HG02885 (cell line): ENCODE results near the gene MAP1B.

Source experiments
- ATAC-seq: cut with Tn5 transposase; IDR thresholded peaks from one replicate; pipeline ENCODE4 v1.9.1; 2021; ENCODE audit warnings: mild to moderate bottlenecking; ENCODE audit not compliant: unreplicated experiment, poor library complexity

The MAP1B gene

DNA sequence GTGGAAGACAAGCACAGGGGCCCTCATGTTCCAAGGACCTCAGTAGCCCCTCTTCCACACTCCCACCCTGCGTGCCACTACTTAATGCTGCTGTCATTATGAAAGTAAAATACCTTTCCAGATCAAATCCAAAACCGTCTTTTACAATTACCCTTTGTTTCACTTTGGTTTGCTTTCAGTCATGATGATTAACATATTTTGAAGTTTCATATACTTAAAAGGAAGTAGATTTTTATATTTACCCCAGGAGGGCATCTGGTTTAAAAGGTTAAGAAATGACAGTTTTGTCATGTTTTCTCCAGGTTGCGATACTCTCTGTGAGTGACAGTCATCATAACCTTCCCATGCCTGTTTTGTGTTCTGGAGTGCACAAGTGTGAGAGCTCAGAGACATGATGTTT is 13.5 kb upstream of the MAP1B start:
- ATAC-seq: no peak

DNA sequence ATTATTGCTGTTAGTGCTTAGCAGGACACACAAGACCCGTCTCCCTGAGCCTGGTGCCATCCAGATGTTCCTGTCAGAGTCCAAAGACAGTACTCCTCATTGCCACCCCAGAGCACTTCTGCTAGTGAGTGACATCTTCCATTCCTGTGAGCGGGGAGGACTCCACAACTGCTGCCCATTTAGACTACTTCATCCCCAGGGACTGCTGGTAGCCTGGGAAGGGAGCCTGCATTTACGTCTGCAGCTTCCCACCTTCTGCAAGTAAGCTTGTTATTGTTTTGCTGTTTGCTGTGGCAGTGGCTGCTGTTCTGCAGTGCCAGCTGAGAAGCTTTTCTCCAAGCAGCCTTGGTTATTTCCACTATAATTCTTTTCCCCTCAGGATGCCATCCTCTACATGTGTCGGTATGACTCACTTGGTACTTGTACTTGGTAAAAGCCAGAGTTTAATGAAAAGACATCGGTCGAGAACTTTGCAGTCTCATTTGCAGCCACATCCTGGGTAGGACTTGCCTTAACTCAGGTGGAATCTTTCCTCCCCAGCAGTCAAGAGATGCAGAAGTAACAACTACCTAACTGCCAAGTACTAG is 10.6 kb upstream of the MAP1B start:
- ATAC-seq: no peak

DNA sequence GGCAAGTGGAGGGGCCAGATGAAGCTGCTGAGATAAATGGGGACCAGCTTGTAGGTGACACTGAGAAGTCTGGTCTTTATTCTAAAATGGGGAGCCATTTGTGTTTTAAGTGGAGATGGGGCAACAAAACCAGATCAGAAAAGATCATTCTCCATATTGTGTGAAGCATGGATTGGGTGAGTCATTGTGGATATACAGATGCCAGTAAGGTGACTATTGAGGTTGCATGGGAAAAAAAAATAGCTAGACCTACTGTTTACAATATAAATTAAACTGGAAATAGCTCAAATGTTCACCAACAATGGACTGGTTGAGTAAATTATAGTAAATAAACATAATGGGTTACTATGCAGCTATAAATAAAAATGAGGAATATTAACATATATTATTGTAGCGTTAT is 5.4 kb upstream of the MAP1B start:
- no peak for ATAC-seq

DNA sequence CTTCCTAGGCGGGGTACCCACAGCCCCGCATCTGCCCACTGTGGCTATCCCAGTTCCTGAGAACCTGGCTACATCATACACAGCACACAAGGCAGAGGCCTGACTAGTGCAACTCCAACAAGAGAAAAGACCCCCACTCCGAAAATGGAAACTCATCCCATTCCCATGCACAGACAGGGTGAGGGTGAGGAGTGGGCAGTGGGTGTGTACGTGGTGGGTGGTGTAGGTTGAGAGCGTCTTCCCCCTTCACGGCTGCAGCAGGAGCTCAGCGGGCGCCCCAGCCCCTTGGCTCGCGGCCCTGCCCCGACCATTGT is 501 bp upstream of the MAP1B start:
- no peak for ATAC-seq

DNA sequence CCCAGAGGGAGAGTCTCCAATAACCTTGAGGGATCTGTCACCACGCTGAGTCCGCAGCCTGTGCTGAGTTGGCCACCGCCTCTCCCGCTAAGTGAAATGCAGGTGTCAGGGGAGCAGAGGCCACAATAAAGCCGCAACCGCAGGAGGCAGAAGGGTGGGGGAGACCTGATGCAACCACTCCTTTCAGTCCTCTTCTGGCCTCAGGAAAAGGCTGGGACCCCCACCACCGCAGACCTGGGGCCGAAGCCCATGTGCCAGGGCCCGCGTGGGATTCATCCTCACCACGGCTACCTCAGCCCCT is 576 bp downstream of the MAP1B start:
- ATAC-seq: peak; percentile 46

DNA sequence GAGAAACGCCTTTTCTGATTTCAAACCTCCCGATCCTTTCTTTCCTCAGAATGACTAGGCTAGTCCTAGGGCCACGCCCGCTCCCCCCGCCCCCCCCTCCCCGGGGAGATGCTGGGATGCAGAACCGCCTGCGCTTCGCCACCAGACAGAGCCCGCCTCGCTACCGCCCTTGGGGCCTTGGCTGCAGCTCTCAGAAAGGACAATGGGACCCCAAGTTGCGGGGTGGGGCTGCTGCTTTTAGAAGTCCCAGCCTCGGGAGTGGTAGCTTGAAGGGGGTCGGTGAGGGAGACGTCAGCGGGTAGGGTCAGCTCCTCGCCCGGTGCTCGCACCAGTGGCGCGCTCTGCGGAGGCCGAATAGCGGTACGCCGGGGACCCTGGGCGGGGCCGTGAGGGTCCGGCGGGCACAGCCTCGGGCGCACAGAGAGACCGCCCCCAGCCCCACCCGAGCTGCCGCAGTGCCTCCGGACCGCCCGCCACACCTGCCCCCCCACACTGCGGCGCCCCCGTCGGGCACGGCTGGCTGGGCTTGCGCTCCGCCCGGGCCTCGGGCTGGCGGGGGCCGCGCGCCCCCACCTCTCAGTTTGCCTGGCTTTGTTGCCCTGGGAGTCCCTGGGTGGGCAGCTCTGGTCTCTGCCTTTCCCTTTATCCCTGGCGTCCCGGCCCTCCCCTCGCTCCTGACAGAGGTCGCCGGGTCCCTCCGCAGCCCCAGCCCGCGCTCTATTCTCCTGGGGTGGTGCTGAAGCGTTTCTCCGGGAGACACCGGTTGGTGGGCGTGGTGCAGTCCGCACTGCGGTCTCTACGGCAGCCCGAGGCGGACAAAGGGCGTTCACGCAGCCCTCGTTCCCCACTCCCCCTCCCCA is 1.2 kb downstream of the MAP1B start:
- peak; percentile 35 for ATAC-seq

DNA sequence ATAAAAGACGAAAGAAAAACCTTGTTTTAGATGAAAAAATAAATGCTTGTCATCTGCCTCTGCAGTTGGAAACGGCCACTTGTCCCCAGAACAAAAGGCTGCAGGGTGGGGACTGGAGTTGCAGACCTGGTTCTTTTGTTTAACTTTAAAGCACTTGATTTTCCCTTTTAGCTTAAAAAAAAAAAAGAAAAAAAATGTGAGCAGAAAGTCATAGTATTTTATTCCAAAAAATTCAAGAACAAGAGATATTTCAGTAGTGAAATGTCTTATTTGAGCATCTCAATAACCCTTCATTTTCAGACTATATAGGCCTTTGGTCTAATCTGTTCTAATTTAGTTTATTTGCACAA is 1.8 kb downstream of the MAP1B start:
- ATAC-seq: no peak

DNA sequence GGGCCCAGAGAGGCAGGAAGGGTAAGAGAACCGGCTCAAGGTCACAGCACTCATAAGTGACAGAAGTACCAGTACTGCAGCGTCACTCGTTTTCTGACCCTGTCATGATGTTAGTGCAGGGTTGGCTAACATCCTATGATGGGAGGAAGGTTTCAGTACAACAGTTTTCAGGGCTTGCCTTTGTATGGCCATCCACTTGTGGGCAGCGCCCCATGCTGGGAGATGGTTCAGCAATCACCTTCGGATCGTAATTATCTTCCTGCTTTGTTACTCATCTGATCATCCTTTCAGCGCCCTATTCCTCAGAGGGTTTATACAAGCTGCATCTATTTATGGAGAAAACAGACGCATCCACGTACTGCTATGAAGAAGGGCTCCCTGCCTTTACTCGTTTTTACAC is 2.4 kb downstream of the MAP1B start:
- ATAC-seq: no peak

DNA sequence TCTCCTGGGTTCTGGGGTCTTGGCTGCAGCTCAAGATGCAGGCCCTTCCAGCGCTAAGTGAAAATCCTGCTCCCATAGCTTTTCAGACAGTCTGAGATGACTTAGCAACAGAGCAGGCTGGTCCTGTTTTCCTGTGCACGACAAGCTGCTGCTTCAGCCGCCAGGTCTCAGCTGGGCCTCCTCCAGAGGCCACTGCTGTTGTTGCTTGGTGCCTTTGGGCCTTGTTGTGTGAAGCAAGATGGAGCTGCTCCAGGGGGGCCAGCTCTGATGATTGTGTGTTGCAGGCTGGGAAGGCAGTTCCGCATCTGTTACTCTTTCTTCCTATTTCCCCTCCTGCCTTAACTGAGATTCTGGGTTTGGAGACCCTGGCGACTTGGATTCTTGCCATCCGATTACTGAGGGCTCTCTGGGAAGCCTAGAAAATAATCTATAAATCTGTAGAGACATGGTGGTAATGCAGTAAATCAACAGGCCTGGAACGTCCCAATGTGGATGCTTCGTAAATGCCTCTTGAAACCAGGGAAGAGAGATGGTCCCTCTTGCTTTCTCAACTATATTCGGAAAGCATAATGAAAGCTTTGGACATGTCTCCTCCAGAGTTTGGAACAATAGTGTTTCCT is 3.2 kb downstream of the MAP1B start:
- no peak for ATAC-seq

DNA sequence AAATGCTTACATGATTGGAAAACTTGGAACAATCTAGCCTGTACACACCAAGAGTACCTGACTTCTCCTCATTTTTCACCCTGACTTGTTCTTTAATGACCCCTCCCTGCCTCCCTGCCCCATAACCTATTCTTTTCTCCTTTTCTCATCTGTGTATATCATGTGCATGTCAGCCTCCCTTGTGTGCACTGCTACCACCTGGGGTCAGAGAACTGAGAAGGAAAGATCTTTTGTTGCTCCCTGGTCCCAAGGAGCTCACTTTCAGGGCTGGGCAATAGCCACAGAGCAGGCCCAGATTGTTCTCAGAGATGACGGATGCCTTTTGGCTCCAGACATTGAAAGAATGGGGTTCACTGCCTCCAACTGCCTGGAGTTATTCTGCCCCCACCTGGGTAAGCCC is 5.1 kb downstream of the MAP1B start:
- no peak for ATAC-seq

DNA sequence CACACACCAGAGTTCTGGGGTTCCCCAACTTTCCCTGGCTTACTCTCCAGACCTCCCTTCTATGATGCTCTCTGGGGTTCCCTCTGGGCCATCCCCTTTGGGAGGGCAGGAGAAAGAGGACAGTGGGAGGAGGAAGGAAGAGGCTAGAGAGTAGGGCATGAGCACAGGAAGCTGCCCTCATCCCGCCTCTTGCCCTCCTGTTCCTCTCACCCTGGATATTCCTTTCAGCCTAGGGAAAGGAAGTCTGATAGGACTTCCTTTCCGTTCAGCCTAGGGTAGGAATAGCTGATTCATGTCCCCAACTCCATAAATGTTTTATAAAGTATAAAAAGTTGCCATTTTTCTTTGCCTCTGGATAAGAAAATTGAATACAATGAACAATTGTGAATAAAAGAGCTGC is 7.4 kb downstream of the MAP1B start:
- no peak for ATAC-seq

DNA sequence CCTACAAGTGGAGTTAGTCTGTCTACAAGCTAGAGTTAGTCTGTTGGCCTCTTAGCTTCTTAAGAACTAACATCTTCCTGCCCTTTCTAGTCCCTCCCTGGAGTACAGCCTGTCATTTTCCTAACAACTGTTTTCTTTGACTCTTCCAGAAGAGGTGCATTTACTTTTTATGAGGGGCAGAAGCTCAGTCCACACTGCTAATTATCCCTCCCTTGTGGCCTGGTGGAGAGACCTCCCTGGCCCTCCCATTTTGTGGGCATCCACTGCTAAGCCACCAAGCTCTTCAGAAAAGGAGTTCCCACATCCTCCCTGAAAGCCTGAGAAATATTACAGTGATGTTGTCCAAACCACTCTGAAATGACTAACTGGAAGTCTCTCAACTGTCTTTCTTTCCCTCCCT is 8.0 kb downstream of the MAP1B start:
- no peak for ATAC-seq

DNA sequence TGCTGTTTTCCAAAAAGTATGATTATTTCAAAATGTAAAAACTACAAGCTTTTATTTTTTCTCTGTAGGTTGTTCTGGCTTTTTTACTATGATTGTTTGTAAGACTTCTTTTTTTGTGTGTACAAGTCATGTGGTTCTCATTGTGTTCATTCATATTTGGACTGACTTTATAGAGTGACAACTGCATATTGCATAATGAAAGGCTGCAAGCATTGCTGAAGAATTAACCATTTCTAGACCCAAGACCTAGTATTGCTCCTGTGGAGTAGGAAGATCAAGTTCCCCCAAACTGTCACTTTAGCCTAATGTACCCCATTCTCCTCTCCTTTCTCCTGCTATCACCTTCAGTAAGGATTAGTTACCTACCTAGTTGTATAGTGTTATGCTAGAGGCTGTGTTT is 10.0 kb downstream of the MAP1B start:
- no peak for ATAC-seq

DNA sequence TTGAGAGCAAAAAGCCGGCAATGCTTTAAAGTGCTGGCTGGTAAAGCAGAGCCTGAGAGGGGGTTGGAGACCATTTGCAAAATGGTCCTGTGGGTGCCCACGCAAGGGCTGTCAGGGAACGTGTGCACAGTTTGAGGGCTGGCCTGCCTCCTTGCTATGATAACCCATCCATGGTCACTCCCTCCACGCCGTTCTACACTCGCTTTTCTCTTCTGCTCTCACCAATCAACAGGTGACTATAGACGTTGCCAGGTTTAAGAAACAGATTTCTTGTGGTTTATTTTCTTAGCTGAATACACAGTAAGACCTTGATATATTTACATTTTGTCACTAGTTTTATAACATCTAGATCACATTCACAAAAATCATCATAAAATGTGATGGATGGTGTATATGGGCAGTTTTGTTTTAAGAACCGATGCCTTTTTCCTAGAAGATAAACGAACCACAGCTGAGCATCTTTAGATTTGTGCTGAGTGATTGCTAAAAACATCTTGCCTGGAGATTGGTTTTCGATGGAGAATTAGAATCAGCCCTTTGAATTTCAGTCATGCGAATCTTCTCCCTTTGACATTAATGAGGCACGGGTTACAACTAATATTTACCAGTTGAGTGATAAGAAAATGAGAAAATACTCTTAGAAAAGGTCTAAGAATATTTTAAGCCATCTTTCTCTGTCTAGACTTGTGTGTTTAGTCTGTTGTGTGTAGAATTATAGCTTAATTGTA is 13.9 kb downstream of the MAP1B start:
- no peak for ATAC-seq

DNA sequence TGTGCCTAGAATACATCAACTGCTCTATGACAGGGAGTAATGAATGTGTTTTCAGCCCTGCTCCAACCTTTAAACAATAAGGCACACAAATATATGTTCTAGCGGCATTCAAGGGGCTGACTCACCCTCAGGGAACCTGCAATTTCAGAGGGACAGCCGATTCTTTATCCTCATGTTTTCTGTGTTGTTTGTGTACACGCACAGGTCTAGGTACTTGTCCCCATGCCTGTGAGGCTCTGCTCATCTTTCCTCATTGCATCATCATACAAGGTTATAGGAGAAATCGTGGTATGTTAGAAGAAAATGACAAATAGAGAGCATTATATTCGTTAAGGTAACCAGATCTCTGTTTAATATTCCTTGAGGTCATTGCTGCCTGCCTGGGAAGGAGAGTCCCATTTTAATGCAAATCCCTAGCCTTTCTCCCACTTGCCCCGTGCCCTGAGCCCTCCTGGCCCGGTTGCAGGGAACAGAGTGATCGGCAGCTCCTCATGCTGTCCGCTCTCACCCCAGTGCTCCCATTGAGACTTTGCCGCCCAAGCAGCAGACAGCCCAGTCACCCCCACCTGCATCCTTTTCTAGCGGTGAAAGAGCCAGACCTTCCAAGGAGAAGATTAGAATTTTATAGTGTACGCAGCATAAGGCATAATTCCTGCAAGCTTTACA is 14.6 kb downstream of the MAP1B start:
- no peak for ATAC-seq

DNA sequence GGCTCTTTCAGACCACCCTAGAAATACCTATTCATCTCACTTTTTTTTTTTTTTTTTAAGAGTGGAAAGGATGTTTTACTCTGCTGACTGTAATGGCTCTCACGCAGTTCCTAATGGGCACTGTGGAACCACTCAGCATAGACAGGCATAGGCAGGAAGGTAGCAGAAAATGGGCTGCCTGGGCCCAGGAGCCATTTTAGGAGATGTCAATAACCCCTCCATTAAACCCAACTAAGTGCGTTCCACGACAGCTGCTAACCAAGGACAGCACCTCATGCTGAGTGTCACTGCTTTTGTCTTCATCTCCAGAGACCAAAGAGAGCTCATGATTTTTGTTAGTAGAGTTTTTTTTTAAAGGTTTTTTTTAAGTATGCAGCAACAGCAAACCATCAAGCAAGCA is 15.3 kb downstream of the MAP1B start:
- ATAC-seq: no peak

DNA sequence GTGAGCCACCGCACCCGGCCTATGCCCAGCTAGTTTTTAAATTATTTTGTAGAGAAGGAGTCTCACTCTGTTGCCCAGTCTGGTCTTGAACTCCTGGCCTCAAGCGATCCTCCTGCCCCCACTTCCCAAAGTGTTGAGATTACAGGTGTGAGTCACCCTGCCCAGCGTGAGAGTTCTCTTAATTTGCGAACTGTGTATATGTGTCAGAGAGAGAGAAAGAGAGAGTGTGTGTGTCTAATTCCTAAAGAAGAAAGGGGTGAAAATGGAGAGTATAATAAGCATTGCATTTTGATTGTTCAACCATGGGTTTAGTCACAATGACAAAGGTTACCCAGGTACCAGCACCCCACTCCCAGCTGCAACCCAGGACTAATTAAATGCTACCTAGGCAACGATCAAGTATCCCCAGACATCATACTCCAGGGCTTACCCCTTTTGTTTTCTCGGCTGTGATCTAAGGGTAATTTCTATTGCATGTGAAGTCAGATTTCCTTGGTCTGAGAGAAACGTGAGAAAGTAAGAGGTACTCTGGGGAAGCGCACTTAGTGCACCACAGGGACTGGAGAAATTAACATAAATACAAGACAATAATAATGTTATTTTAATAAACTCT is 16.6 kb downstream of the MAP1B start:
- no peak for ATAC-seq

DNA sequence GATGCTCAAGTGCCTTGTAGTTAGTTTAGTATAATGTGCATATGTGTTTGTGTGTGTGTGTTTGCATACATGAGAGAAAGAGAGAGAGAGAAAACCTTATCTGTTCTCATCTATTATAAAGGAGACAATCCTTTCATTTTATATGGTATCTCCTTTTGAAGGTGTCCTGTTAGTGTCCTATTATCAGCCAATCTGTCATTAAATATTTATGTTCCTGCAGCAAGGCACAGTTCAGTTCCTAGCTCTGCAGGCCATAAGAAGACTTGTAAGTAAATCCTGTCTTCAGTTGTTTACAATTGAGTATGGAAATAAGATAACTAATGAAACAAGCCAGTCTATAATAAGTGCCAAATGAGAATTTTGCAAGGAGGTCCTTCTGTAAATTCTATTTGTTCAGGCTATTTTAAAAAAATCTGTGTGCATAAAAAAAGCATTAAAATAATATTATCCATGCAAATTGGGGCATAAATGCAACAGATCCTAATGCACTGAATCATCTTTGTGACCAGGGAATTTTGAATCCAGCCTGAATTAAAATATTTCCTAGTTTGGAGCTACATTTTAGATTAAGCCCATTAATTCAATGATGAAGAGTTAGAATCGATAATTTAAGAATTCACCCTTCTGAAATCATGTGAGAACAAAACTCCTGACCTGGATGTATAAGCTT is 18.1 kb downstream of the MAP1B start:
- no peak for ATAC-seq

DNA sequence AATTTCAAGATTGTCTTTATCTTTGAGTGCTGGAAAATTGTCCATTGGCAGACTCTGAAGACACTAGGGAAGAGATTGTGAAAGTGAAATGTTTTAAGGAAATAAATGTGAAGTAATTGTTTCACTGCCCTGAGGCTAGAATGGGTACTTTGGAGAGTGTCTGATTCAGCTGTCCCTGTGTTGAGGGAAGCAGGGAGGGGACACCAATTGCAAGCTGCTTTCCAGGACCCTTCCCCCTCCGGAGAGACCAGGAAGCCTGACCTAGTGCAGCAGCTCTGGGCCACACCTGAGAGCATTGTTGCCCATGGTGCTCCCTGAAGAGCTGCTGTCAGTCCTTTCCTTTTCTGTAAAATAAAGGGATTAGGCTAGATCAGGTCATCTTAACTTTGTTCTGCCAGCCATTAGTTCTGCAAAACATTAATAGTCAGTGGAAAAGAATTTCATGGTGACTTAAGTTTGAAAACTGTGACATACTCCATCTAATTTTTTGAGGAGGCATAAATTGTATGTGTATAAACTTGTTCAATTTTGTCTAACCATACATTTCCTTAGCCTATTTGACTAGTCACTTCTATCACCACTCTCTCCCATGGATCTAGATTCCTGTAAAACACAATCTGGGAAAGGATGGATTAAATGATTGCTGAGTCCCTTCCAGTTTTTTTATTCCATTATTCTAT is 18.8 kb downstream of the MAP1B start:
- no peak for ATAC-seq

DNA sequence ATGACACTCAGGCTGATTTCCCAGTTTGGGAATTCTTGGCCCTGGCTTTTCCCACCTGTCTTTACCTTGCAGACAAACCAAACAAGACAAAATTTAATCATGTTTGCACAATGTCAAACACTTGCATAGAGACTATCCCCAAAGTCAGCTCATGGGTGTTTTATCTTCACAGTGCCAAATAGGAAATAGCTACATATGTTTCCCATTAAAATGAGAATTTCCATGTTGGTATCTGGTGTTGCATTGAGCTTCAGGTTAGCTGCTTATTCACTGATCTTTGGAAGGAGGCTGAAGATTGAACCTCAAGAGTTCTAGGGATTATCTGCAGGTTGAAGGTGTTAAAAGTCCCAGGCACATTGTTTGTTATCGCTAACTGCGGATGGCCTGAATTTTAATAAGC is 19.5 kb downstream of the MAP1B start:
- ATAC-seq: no peak
